Hepatic stellate cell (primary cell): ENCODE results near the gene DSC1.
"Not testable (repeated sequence)": the region's sequence is repeated elsewhere in the genome, so short reads cannot be mapped to it uniquely, and the experiment has no call there.

Source experiments
- DNase-seq: peaks from one replicate; pipeline ENCODE4 v3.0.0; 2011; ENCODE audit warnings: low spot score

Gene DSC1

GRCh38 chr18:31171144-31171839 is 8.6 kb upstream of the DSC1 start:
- no peak for DNase-seq

GRCh38 chr18:31170335-31170734 is 7.7 kb upstream of the DSC1 start:
- DNase-seq, result no peak

- no peak for DNase-seq
Observed at GRCh38 chr18:31162419-31162793, 250 bp downstream of the DSC1 start.

GRCh38 chr18:31161757-31162418 is 768 bp downstream of the DSC1 start:
- no peak for DNase-seq

GRCh38 chr18:31156821-31157763 is 5.6 kb downstream of the DSC1 start:
- DNase-seq, result no peak

- DNase-seq, result no peak
Observed at GRCh38 chr18:31155498-31155897, 7.2 kb downstream of the DSC1 start.

- no peak for DNase-seq
Observed at GRCh38 chr18:31154181-31154580, 8.5 kb downstream of the DSC1 start.

GRCh38 chr18:31149351-31149750 is 13.3 kb downstream of the DSC1 start:
- DNase-seq, result no peak

GRCh38 chr18:31148600-31148999 is 14.1 kb downstream of the DSC1 start:
- no peak for DNase-seq

GRCh38 chr18:31146809-31147208 is 15.8 kb downstream of the DSC1 start:
- DNase-seq, result no peak

GRCh38 chr18:31143025-31143424 is 19.6 kb downstream of the DSC1 start:
- no peak for DNase-seq

GRCh38 chr18:31138709-31139108 is 23.9 kb downstream of the DSC1 start:
- no peak for DNase-seq

- no peak for DNase-seq
Observed at GRCh38 chr18:31134988-31135529, 27.6 kb downstream of the DSC1 start.

- no peak for DNase-seq
Observed at GRCh38 chr18:31129398-31130115, 33.1 kb downstream of the DSC1 start.

GRCh38 chr18:31125878-31126277 is 36.8 kb downstream of the DSC1 start:
- DNase-seq, result no peak

- not testable (repeated sequence) for DNase-seq
Observed at GRCh38 chr18:31123125-31123524, 39.5 kb downstream of the DSC1 start.

GRCh38 chr18:31120594-31120993 is 42.1 kb downstream of the DSC1 start:
- DNase-seq, result no peak

- DNase-seq, result no peak
Observed at GRCh38 chr18:31116853-31117595, 45.6 kb downstream of the DSC1 start.

GRCh38 chr18:31112804-31113203 is 49.9 kb downstream of the DSC1 start:
- DNase-seq, result no peak

GRCh38 chr18:31105733-31106132 is 56.9 kb downstream of the DSC1 start:
- no peak for DNase-seq

- no peak for DNase-seq
Observed at GRCh38 chr18:31104444-31104843, 58.2 kb downstream of the DSC1 start.
